Peyer's patch (tissue), 4 donors: ENCODE results near the gene ZNF519.
"Not testable (repeated sequence)": the region's sequence is repeated elsewhere in the genome, so short reads cannot be mapped to it uniquely, and the experiment has no call there.

Experiments
- CTCF ChIP-seq, 6 experiments: fragments of 450-650 bp in 4 of 6; fragments of 200-600 bp in 2 of 6; sonication (generic) in 1 of 6; IDR thresholded peaks; one replicate each; pipeline ENCODE4 v1.5.1; 2017 to 2019; ENCODE audit warnings: antibody characterized with exemption in 6 of 6, mild to moderate bottlenecking in 3 of 6, moderate library complexity in 1 of 6
- POLR2A ChIP-seq, 2 donors: fragments of 450-650 bp; IDR thresholded peaks; one replicate each; pipeline ENCODE4 v1.5.1; 2017; ENCODE audit warnings: antibody characterized with exemption in 2 of 2, mild to moderate bottlenecking in 2 of 2, moderate library complexity in 2 of 2

GRCh38 chr18:14149121-14149850 is 17.1 kb upstream of the ZNF519 start:
- TF ChIP-seq CTCF, POLR2A (IDR thresholded peaks at IDR 0.05): not testable (repeated sequence)
